ENCODE results near the gene SNAI1. TPM values are rescaled to one million over a fixed set of nuclear protein-coding genes. Genes with fewer than 3 reads are reported as not detected.
"Not testable (repeated sequence)": the region's sequence is repeated elsewhere in the genome, so short reads cannot be mapped to it uniquely, and the experiment has no call there.

SNAI1 gene
- 0.36 TPM for total RNA-seq

DNA sequence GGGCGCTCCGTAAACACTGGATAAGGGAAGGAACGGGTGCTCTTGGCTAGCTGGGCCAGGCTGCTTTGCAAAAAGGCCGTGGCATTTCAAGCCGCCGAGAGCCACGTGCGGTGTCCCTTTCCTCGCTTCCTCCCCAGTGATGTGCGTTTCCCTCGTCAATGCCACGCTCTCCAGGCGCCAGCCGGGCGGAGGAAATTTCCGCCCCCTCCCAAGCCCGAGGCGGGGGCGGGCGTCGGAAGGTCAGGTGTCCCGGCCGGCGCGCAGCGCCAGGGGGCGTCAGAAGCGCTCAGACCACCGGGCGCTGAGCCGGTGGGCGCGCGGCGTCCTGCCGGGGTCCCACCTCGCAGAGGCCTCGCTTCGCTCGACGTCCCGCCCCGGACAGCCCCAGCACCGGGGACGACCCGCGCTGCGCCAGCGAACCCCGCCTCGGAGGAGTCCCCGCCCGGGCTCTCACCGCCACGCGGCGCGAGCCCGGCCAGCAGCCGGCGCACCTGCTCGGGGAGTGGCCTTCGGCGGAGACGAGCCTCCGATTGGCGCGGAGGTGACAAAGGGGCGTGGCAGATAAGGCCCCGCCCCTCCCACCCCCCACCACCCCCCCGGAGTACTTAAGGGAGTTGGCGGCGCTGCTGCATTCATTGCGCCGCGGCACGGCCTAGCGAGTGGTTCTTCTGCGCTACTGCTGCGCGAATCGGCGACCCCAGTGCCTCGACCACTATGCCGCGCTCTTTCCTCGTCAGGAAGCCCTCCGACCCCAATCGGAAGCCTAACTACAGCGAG is at the start of gene SNAI1:
Gene SNAI1 (plus strand): TSS at position 635 of the 777 bp plus-strand sequence. CDS start 80 bp downstream, at position 715.
- peak; percentile 90 for ATAC-seq

DNA sequence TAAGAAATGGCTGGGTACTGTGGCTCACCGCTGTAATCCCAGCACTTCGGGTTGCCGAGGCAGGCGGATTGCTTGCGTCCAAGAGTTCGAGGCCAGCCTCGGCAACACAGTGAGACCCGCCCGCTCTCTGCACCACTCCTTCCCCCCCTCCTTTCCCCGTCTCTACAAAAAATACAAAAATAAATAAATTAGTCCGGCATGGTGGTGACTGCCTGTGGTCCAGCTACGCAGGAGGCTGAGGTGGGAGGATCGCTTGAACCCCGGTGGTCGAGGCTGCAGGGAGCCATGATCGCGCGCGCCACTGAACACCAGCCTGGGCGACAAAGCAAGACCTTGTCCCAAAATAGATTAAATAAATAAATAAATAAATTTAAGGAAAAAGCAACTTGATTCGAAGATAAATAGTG is 47.0 kb upstream of the SNAI1 start:
- ATAC-seq = peak; percentile 15

DNA sequence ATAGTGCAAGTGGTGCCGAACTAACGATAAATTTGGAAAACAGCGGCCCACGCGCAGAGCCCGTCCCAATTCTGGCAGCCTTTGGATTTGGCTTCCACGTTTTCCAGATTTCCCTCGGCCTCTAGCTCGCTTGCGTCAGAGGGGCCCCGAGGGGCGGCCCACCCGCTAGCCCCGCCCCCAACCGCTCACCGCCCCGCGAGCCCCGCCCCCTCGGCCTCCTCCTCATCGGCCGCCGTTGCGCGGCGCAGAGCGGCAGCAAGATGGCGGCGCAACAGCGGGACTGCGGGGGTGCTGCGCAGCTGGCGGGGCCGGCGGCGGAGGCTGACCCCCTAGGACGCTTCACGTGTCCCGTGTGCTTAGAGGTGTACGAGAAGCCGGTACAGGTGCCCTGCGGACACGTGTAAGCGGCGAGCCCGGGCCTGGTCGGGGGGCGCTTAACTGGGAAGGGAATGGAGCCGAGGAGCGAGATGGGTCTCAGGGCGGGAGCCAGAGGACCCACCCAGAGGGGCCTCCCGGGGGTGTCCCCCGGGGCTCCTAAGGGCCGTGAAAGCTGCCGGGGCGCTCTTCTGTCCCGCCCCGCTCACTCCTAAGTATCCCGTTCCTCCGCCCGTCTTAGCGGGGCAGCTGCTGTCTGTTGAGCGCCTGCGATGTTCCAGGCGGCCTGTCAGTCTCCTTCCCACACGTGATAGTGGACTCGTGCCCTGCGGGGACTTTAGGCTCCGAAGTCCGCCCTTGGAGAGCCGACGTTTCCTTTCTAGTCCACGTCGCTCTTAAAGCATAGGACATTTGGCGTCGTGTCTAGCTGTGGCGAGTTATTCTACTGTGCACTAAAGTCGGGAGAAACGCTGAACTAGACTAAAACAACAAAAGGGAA is 46.4 kb upstream of the SNAI1 start, which contains the start of gene RNF114:
Gene RNF114 (plus strand): TSS at position 245 of the 874 bp plus-strand sequence. CDS start 16 bp downstream, at position 261.
- ATAC-seq = peak; percentile 97

DNA sequence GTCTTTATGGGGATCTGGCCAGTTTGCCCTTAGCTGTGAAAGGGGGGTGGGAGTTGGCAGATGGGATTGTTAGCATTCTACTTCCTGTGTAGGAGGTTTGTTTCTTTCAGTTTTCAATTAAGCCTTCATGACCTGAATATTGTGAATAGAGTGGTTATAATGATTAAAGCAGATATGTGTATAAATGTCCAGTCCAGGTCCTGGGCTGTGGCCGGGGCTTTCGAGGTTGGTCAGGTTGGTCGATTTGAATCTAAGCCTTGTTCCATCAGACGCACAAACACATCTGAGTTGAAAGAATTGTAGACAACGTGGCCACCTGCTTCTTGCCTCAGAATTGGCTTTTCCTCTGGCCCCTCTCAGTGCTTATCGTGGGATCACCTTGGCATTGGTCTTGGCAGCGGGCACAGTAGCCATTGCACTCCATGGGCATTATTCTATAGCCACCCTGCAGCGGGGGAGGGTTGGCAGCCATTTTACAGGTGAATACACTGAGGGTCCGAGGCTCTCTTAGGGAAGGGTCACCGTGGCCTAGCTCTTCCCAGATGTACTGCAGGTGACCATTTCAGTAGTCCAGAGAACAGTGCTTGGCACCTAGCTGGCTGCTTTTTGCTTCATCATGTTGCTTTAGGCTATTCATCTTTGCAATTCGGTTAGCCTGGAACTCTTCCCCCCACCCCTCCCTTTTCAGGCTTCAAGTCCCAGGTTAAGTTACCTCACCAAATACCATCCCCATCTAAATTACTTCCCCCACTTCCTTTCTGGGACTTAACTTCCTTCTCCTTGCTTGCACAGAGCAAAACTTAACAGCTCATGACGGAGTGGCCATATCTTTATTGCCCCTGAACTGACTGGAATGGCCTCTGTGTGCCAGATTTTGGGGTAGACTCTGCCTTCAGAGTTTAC is 45.5 kb upstream of the SNAI1 start:
- no peak for ATAC-seq

DNA sequence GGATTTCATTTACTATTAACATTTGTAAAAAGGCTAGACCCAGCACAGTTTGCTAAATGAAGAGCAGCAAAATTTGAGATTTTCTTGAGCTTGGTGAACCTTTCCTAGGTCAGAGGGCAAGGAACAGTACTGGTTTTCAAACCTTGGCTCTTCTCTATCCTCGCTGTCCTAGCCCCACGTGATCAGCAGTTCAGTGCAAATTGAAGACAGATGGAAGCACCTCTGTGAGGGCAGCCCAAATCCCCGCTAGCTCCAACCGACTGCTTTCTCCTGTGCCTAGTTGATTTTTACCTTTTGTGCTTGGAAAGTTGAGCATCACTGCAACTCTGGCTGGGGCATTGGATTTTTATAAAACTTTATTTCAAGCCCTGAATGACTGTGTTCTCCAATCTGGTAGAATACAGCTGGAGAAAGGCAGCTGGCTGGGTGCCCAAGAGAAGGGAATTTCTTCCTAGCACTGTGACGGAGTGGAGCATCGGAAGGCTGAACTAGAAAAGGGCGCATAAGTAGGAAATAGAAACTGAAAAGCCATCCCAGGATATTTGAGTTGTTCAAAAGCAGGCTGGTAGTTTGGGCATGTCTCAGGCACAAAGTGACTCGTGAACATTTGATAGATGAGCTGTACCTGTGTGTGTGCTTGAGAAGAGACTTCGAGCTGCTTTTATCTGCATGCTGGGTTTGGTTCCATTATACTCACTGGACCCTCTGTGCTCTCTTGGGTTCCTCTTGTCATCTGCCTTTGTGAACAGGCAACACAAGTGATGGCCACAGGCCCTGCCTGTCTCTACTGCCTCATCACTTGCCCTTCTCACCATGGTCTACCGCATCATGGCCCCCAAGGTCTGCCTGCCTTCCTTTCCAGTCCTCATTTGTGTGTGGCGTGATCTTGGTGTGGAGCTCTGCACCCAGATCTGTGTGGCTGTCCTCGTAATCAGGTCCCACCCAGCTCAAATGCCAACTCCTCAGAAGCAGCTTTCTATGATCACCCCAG is 44.3 kb upstream of the SNAI1 start:
- no peak for ATAC-seq

DNA sequence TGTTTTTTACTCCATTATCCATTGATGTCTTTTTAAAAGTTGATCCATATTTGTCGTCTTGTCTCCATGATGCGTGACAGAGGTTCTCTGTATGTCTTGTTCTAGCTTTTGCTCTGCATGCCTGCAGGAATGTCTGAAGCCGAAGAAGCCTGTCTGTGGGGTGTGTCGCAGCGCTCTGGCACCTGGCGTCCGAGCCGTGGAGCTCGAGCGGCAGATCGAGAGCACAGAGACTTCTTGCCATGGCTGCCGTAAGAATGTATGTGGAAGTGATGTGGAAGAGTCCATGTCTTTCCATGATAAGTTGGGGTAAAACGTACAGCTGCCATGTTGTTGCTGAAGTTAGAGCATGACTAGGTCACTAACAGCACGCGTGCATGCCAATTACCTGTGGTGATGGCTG is 41.3 kb upstream of the SNAI1 start:
- ATAC-seq = no peak

DNA sequence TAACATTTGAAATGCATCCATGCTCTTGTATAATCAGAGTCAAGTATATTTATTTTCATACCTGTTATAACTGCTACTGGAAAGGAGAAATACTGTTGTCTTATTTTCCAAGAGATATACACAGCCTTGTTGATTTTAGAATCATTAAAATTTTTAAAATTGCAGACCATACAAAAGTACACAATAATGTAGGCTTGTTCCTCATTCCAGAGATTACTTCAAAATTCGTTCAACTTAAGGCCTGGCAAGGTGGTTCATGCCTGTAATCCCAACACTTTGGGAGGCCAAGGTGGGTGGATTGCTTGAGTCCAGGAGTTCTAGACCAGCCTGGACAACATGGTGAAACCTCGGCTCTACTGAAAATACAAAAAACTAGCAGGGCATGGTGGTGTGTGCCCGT is 40.5 kb upstream of the SNAI1 start:
- ATAC-seq = no peak

DNA sequence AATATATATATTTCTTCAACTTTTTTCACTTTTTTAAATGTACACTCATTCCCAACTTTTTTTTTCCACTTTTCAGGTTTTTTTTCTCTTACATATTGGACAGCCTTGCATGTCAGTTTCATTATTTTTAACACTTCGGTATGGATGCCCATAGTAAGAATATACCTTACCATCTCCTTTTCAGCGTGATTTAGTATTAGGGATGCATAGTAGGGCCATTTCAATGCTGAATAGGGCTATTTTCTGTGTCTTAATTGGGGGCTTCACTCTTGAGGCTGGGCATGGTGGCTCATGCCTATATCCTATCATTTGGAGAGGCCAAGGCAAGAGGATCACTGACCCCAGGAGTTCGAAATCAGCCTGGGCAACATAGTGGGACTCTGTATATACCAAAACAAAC is 39.8 kb upstream of the SNAI1 start:
- no peak for ATAC-seq

DNA sequence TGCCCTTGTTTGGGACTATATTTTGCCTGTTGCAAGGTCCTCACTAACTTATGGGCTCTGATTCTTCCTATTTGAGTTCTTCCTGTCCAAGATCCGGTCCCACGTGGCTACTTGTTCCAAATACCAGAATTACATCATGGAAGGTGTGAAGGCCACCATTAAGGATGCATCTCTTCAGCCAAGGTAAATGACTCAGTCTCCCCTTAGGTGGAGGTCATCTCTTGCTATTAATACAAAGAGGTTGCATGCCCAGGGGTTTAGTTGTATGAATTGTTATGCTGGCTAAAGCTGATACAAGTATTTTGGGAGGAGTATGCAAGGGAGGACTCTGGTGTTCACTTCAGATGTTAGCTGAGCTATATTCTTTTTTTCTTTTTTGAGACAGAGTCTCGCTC is 37.5 kb upstream of the SNAI1 start:
- no peak for ATAC-seq

DNA sequence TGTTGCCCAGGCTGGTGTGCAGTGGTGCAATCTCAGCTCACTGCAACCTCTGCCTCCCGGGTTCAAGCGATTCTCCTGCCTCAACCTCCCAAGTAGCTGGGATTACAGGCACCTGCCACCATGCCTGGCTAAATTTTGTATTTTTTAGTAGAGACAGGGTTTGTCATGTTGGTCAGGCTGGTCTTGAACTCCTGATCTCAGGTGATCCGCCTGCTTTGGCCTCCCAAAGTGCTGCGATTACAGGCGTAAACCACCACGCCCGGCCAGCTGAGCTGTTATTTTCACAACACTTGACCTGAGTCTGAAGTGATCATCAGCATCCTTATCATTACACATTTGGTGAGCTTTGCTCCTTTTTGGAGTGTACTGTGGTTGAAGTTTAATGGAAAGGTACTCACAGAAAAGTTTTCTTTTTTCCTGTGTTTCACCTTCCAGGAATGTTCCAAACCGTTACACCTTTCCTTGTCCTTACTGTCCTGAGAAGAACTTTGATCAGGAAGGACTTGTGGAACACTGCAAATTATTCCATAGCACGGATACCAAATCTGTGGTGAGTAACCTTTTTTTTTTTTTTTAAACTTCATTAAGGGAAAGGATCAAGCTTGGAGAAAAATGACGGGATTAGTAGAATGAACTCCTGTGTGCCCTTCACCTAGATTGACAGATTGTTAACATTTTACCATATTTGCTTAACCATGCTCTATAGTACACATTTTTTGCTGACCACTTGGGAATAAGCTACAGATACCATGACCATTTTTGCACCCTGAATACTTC is 36.9 kb upstream of the SNAI1 start:
- no peak for ATAC-seq

DNA sequence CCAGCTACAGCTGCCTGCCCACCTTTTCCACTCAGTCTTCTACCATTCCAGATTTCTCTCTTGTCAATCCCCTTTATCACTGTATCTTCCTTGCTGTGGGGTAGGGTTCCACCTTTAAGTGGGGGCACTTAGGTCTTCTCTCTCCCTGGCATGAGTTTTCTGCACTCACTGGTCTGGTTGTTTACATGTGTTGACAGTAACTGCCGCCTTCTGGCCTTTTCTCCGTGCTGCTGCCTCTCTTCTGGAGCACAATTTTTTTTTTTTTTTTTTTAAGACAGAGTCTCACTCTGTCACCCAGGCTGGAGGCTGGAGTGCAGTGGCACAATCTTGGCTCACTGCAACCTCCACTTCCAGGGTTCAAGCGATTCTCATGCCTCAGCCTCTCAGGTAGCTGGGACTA is 34.6 kb upstream of the SNAI1 start:
- no peak for ATAC-seq

DNA sequence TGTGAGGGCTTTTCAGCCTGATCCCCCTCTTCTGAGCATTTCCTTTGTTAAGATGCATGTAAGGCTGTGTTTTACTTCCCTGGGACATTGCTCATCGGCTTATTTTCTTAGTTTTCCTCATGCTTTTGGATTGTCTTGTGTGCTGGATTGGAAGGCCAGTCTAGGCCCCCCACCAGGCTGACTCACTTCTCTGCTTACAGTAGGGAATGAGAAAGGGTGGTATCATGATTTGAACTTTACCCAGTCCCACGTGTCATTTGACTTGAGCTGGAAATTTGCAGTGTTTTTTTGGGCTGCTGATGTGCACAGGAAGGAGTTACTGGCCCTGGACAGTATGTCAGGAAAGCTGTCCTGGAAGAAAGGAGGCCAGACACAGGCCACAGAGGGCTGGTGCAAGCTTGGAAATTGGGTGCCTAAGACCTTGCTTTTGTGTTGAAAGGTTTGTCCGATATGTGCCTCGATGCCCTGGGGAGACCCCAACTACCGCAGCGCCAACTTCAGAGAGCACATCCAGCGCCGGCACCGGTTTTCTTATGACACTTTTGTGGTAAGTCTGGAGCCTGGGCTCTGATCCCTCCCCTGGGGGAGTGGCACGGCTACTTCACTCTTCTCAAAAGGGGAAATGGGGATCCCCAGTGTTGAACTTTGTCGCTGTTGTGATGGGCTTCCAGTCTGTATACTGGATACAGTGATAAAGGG is 33.8 kb upstream of the SNAI1 start:
- no peak for ATAC-seq

DNA sequence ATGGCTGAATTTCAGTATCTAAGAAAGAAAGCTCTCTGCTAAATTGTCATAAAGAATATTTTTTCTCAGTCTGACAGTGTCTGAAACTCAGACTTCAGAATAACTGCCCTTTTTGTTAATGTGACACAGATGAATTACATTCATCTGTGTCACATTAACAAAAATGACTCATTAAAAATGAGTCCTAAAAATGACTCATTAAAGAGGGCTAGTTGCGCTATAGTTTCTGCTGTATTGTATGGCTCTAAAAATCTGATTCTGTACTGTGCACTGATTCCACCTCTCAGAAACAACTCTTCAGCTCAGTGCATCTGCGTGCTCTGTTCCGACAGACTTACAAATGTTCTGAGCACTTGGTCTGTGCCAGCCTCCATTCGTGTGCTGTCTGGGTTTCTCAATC is 31.6 kb upstream of the SNAI1 start:
- peak; percentile 68 for ATAC-seq

DNA sequence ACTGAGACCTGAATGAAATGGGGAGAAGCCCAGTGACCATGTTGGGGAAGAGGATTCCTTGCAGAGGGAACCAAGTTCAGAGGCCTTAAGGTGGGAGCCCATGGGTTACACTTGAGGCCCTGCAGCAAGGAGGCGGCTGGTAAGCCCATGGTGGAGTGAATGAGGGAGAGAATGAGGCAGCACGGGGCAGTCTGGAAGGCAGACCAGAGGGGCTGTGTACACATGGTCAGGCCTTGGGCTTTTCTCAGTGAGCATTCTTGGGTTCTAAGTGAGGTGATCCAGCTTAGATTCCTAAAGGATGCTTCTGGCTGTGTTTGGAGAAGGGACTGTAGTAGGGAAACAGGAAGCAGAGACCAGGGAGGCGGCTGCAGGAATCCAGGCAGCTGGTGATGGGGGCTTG is 27.6 kb upstream of the SNAI1 start:
- no peak for ATAC-seq

DNA sequence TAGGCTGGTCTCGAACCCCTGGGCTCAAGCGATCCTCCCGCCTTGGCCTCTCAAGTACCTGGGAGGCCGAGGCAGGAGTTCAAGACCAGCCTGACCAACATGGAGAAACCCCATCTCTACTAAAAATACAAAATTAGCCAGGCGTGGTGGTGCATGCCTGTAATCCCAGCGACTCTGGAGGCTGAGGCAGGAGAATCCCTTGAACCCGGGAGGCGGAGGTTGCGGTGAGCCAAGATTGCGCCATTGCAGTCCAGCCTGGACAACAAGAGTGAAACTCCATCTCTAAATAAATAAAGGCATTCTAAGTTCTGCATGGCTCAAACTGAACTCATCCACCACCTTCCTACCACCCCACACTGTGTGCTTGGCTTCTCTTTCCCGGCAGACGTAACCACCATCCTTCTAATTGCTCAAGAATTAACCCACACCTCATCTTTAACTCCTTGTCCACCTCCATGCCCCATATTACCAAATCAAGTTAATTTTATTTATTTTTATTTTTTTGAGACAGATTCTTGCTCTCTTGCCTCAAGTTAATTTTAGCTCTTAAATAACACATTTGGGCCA is 26.9 kb upstream of the SNAI1 start:
- not testable (repeated sequence) for ATAC-seq

DNA sequence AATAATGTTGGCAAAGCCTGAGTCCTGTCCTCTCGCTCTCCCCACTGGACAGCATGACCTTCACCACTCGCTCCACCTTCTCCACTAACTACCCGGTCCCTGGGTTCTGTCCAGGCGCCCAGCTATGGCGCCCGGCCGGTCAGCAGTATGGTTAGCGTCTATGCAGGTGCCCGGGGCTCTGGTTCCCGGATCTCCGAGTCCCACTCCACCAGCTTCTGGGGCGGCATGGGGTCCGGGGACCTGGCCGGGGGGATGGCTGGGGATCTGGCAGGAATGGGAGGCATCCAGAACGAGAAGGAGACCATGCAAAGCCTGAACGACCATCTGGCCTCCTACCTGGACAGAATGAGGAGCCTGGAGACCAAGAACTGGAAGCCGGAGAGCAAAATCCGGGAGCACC is 26.1 kb upstream of the SNAI1 start:
- no peak for ATAC-seq

DNA sequence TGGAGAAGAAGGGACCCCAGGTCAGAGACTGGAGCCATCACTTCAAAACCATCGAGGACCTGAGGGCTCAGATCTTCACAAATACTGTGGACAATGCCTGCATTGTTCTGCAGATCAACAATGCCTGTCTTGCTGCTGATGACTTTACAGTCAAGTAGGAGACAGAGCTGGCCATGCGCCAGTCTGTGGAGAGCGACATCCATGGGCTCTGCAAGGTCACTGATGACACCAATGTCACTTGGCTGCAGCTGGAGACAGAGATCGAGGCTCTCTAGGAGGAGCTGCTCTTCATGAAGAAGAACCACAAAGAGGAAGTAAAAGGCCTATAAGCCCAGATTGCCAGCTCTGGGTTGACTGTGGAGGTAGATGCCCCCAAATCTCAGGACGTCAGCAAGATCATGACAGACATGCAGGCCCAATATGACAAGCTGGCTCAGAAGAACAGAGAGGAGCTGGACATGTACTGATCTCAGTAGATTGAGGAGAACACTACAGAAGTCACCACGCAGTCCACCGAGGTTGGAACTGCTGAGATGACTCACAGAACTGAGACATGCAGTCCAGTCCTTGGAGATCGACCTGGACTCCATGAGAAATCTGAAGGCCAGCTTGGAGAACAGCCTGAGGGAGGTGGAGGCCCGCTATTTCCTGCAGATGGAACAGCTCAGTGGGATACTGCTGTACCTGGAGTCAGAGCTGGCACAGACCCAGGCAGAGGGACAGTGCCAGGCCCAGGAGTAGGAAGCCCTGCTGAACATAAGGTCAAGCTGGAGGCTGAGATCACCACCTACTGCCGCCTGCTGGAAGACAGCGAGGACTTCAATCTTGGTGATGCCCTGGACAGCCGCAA is 25.5 kb upstream of the SNAI1 start:
- not testable (repeated sequence) for ATAC-seq

DNA sequence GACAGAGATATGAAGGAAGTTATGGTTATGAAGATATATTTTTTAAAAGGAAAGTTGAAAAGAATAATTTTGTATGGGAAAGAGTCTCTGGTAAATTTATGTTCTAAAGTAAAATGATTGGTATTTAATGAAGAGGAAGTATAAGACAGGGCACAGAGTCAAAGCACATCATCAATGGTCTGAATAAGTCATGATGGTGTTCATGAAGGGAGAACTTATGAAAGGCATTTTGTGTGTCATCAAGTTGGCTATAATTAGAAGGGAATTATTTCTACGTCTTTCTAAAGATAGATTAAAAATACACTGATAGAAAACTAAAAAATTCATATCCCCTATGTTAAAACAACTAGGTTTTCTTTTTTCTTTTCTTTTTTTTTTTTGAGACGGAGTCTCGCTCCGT is 21.4 kb upstream of the SNAI1 start:
- no peak for ATAC-seq

Data from esophagus mucosa (tissue), 1 donor.